Regular cardiac myocyte (primary cell): ENCODE data around the gene CCDC170. TPM values are rescaled to one million over a fixed set of nuclear protein-coding genes. Genes with fewer than 3 reads are reported as not detected.

Experiments used
- total RNA-seq: library from RNA; depleted of rRNA; stranded (reverse); fragments of >200 nt; gene quantifications from 2 replicates; pipeline ENCODE4 v1.2.3, GENCODE V29; 2014

The CCDC170 gene, protein sequence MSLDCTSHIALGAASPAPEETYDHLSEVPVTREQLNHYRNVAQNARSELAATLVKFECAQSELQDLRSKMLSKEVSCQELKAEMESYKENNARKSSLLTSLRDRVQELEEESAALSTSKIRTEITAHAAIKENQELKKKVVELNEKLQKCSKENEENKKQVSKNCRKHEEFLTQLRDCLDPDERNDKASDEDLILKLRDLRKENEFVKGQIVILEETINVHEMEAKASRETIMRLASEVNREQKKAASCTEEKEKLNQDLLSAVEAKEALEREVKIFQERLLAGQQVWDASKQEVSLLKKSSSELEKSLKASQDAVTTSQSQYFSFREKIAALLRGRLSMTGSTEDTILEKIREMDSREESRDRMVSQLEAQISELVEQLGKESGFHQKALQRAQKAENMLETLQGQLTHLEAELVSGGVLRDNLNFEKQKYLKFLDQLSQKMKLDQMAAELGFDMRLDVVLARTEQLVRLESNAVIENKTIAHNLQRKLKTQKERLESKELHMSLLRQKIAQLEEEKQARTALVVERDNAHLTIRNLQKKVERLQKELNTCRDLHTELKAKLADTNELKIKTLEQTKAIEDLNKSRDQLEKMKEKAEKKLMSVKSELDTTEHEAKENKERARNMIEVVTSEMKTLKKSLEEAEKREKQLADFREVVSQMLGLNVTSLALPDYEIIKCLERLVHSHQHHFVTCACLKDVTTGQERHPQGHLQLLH
- 0.19 and 0.56 TPM in 2 replicates for total RNA-seq

DNA sequence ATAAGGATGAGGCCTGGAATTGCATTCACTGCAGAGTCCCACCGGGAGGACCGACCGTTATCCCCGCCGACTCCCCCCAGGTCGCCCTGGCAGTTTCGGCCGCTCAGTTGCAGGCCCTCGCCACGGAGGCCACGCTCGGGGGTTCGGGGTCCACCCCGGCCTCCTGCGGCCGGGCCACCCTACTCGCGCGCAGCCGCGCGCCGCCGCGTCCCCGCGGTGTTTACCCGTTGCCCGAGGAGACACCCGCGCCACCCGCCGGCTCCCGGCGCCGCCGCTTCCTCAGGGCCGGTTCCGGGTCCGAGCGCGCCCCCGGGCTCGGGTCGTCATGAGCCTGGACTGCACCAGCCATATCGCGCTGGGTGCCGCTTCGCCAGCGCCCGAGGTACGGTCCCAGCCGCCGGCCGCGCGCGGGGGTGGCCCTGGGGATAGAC is at the start of gene CCDC170:
Gene CCDC170, plus strand, starts transcription at position 214 of the 431 bp plus-strand sequence. Its CDS starts 112 bp downstream, at position 326.

DNA sequence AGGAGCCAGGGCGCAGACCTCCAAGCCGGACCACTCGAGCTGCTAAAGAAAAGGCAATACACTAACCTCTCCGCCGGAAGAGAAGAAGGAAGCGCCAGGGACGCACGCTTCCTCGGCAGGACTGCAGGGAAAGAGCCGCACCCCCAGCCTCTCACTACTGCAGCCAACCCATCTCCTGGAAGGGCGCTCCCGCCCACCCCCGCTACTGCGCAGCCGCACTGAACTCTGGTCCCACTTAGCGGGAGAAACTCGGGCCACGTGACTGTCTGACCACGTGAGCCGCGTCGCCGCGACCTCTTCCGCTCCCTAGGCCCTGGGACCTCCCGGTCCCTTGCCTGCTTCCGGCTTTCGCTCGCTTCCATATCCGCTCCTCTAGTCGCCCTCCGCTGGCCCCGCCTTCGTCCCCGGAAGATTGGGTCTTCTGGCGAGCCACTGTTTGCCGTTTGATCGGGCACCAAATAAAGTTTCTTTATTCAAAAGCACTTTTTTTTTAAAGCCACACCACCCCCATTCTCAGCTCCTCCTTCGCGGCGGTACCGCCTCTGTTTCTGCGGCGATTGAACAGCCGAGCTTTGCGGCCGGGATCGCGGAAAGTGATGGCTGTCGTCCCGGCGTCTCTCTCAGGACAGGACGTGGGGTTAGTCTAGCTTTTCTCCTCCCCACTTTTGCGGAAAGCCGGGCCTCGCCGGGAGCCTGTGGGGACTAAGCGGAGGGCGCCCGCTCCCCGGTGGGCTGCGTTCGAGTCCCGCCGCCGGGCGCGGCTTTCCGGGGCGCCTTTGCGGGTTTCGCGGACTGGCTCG is 41.7 kb upstream of the CCDC170 start, which contains the start of gene RMND1:
Gene RMND1, minus strand, starts transcription at position 177 of the 800 bp plus-strand sequence. CDS start 6,315 bp downstream, outside the sequence.

Other genes starting within 250 kb of the CCDC170 start
- gene ZBTB2, start 102.5 kb upstream of the CCDC170 start, total RNA-seq = 5.6 and 7.9 TPM in 2 replicates
- gene RMND1, start 41.9 kb upstream of the CCDC170 start, total RNA-seq = 56.9 and 101 TPM in 2 replicates